ENCODE data around the gene WIPF1.

WIPF1 gene

DNA sequence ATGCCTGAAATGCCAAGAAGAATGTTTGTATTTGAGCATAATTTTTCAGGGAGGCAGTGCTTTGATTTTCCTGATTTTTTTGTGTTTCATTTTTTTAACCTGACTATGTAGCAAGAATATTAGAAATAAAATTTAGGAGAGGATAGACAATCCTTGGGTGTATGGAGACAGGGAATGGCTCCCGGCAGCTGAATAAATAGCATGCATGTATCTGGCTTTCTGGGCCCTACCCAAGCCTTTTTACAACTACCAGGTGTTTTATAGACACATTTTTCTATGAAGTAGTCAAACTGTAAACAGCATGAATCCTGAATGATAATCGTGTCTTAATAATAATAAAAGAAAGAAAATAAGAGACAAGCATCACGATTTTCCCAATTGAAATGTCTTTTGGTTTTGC is 52.4 kb downstream of the WIPF1 start:
- no peak for DNase-seq

GRCh38 chr2:174544802-174545201 is 52.8 kb downstream of the WIPF1 start:
- DNase-seq: no peak

DNA sequence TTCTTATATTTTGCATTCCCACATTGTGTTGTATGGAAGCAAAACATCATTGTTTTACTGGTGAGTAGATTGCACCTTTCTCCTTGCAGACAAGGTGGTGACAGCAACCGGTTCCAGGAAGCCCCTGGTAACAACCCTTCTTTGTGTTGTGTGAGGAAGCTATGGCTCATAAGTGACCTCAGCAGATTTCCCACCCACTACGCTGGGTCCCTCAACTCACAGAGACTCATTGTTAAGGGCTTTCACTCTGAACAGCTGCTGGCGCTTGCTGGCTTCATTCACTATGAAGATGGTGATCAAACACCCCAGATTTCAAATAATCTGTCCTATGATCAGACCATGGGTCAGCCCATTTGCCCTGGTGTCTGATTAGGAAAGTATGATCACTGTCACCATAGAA is 53.4 kb downstream of the WIPF1 start:
- DNase-seq: peak in 13 of 58 donors; percentile 3 to 48 (median 20)

DNA sequence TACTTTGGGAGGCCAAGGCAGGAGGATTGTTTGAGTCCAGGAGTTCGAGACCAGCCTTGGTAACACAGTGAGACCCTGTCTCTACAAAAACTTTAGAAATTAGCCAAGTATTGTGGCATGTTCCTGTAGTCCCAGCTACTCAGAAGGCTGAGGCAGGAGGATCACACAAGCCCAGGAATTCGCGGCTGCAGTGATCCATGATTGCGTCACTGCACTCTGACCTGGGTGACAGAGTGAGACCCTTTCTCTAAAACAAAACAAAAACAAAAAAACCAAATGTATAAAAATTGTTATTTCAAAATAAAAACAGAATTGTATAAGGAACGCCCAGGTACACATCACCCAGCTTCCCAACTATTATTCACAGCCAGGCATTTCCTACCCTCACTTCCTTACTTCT is 56.7 kb downstream of the WIPF1 start:
- DNase-seq: no peak

GRCh38 chr2:174535757-174536703 is 61.6 kb downstream of the WIPF1 start:
- DNase-seq: no peak

DNA sequence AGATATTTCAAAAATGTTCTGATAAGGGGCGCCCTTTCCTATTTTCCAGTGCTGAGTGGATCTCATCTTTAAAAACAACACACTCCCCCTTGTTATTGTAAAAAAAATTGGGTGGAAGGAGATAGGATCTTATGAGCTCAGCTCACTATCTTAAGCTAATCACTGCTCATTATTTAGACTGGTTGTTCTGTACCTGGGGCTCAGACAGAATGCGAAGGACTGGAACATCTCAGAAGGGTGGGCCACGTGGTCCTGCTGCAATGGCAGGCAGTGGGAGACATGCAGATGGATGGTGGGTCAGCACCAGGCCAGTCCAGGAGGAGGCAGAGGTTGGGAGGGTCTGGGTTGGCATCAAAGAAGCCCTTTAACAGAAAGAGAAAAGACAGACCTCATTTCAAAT is 62.5 kb downstream of the WIPF1 start:
- no peak for DNase-seq

DNA sequence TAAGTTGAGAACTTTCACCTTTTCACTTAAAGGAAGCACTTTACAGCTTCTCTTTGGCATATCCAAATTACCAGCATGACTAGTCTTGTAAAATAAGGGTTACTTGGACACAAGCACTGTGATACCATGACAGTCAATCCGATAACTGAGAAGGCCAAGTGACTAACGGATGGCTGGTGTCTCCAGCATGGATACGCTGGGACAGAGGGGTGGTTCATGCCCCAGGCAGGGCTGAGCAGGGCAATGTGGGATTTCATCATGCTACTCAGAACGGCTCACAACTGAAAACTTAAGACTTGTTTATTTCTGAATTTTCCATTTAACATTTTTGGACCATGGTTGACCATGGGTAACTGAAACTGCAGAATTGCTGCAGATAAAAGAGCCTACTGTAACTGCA is 67.7 kb downstream of the WIPF1 start:
- DNase-seq: no peak

DNA sequence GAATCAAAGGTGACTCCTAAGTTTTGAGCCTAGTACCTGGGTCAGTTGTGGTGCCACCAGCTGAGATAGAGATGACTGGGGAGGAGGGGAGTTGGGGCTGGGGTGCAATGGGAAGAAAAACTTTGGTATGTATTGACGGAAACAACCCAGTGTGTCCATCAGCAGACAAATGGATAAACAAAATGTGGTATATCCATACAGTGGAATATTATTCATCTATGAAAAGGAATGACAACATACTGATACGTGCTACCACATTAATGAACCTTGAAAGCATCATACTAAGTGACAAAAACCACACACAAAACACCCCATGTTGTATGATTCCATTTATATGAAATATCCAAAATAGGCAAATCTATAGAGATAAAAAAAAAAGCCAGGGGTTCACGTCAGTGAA is 69.6 kb downstream of the WIPF1 start:
- DNase-seq: no peak

DNA sequence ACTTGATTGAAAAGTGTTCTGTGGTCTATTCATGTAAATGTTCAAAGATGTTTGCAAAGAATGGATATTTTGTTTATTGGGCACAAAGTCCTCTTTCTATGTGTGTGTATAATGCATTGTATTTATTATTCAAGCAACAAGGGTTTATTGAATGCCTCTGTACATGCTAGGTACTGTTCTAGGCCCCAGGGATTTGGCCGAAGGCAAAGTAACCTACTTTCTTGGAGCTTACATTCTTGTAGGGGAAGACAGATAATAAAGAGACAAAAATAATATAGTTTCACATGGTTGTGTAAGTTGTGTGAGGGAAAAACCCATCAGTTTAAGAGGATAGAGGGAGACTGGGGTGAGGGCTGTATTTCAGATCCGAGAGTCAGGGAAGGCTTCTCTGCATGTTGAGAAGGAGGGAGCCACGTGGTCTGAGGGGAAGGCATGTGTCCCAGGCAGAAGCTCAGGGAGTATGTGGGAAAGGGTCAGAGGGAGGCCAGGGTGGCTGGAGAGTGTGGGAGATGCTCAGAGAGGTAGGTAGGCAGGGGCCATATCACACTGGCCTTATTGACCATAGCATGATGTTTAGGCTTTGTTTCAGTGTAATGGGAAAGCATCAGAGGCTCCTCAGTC is 70.4 kb downstream of the WIPF1 start:
- no peak for DNase-seq

- no peak for DNase-seq
Measured at GRCh38 chr2:174524527-174524926, 73.1 kb downstream of the WIPF1 start.

GRCh38 chr2:174522553-174522952 is 75.1 kb downstream of the WIPF1 start:
- peak in 1 of 58 donors; percentile 27 for DNase-seq

DNA sequence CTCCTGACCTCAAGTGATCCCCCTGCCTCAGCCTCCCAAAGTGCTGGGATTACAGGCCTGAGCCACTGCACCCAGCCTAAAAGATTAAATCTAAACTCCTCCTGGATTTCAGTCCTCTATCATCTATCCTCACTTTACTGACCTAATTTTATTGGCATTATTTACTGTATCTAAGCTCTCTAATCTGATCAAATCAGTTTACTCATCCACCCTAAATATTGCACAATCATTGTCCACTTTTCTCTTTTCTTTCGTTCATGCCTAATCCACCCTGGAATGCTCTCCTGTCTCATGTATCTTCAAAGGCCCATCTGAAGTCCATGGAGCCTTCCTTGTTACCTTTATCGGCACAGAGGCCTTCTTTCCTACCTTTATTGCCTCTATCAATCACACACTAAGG is 79.2 kb downstream of the WIPF1 start:
- no peak for DNase-seq

- DNase-seq: no peak
Measured at GRCh38 chr2:174516501-174517378, 80.9 kb downstream of the WIPF1 start.

- no peak for DNase-seq
Measured at GRCh38 chr2:174512345-174512744, 85.3 kb downstream of the WIPF1 start.

- DNase-seq: no peak
Measured at GRCh38 chr2:174511580-174512260, 85.9 kb downstream of the WIPF1 start.

- no peak for DNase-seq
Measured at GRCh38 chr2:174510583-174511189, 86.9 kb downstream of the WIPF1 start.

Measured in anterior cingulate cortex (tissue), 58 donors.